ENCODE results near the gene RCN2. TPM values are rescaled to one million over a fixed set of nuclear protein-coding genes. Genes with fewer than 3 reads are reported as not detected.
"Not testable (repeated sequence)": the region's sequence is repeated elsewhere in the genome, so short reads cannot be mapped to it uniquely, and the experiment has no call there.

The RCN2 gene
- total RNA-seq, 2 experiments from 2014 or later, result 23.2 to 26.8 TPM

DNA sequence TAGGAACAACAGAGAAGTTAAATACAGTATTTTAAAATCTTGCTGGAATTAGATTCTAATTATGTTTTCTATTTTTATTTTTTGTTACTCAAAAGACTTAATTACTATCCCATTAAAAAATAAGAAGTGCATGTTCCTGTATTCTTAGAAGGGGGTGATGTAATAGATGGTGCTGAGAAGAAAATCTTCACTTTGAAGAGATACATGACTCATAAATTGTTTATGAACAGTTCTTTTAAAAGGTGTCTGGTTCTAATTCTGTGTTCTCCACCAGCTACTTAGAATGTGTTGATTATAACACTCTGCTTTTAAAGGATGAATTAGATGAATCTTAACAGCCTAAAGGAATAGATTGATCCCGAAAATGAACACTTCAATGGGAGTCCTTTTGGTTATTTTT lies 8.2 kb downstream of the RCN2 start:
- DNase-seq, result no peak
- Mint-ChIP-seq H3K36me3 (ENCODE audit: low read depth) (peaks cover 30% of the 10 kb centered on the region), H3K4me1 (peaks cover 28% of the 10 kb centered on the region), H3K4me3 (no peak overlapping the region), H3K27ac (no peak overlapping the region), H3K9me3 (no peaks in the 10 kb centered on the region), H3K27me3 (no peaks in the 10 kb centered on the region)
- ChIA-PET CTCF (no interaction called here), POLR2A (no interaction called here)

DNA sequence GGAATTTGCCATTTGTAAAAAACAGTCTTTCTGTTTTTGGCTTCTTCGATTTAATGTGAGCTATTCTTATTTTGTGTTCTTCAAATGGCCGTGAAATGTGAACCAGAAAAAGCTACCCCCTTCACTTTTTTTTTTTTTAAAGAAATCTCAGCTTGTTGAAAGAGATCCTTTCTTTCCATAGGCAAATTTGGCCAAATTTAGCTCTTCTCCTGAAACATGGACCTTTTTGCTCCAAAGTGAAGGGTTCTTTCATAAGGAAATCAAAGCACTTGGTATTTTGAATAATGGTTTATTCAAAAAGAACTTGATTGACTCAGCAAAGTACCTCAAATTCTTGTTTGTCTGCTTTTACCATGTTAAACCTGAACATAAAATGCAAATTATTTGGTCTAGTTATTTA lies 10.1 kb downstream of the RCN2 start:
- POLR2A ChIA-PET, result no interaction called here

DNA sequence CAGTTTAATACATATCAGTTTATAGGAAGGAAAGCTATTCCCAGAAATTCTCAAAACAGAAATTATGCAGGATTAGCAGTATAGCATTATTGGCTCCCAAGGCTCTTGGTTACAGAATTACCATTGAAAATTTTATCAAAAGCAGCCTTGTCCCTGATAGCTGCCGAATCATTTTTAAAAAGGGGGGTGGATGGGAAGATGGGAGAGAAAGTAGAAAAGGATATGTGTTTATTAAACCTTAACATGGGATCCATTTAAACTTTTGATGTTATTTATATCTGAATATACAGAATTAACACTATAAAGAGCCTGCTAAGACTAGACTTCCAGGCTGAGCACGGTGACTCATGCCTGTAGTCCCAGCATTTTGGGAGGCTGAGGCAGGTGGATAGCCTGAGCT lies 10.8 kb downstream of the RCN2 start:
- CTCF ChIA-PET, result interaction anchor here (1.5 kb wide), 1 partner anchor 9 kb away, joined by 5 read pairs; no protein-coding TSS in a partner anchor
- peaks cover 15% of the 10 kb centered on the region for H3K4me1 Mint-ChIP-seq
- H3K27me3 Mint-ChIP-seq, result no peaks in the 10 kb centered on the region
- no peak for DNase-seq
- POLR2A ChIA-PET, result no interaction called here
- no peaks in the 10 kb centered on the region for H3K9me3 Mint-ChIP-seq
- H3K4me3 Mint-ChIP-seq, result no peak overlapping the region
- H3K36me3 Mint-ChIP-seq (ENCODE audit: low read depth), result peaks cover 33% of the 10 kb centered on the region
- no peak overlapping the region for H3K27ac Mint-ChIP-seq

More for the DNA sequence above, 10.1 kb downstream of the RCN2 start:
- H3K27ac Mint-ChIP-seq, result no peak overlapping the region
- H3K27me3 Mint-ChIP-seq, result no peaks in the 10 kb centered on the region
- DNase-seq, result no peak
- CTCF ChIA-PET, result interaction anchor here (1.1 to 1.5 kb wide), 2 partner anchors 10 to 25 kb away, joined by 3 to 5 read pairs; no protein-coding TSS in a partner anchor
- H3K36me3 Mint-ChIP-seq (ENCODE audit: low read depth), result peaks cover 32% of the 10 kb centered on the region
- no peaks in the 10 kb centered on the region for H3K9me3 Mint-ChIP-seq
- peaks cover 17% of the 10 kb centered on the region for H3K4me1 Mint-ChIP-seq
- no peak overlapping the region for H3K4me3 Mint-ChIP-seq

DNA sequence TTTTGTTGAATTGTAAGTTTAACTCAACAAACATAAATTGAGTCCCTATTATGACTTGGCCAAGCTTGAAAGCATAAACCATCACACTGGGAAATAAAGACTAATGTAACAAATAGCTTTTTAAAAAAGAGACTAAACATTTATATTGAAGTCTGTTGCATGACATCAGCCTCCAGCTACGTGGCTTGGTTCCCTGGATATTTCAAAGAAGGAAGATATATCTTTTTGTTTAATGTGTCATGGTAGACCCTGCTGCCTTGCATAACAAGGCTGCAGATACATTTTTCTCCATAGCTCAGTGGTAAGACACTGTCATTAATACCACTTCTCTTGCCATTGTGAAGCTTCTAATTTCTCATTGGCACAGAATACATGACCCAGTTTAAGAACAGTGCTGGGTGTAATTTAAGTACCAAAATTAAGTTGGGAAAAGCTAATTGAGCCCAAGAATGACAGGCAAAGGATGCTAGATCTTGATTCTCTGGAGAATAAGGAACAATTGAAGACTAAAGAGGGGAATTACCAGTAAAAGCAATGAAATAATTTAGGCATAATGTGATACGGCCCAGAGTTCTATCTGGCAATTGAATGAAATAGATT lies 14.0 kb downstream of the RCN2 start:
- Mint-ChIP-seq H3K9me3 (no peaks in the 10 kb centered on the region), H3K27ac (no peak overlapping the region), H3K36me3 (ENCODE audit: low read depth) (peaks cover 47% of the 10 kb centered on the region), H3K4me1 (peaks cover 3% of the 10 kb centered on the region), H3K27me3 (no peaks in the 10 kb centered on the region), H3K4me3 (no peak overlapping the region)
- DNase-seq, result no peak
- ChIA-PET POLR2A (no interaction called here), CTCF (interaction anchor here (0.5 to 2.8 kb wide), 4 partner anchors 28 to 1522 kb away, joined by 3 to 8 read pairs (median 4); no protein-coding TSS in a partner anchor)

DNA sequence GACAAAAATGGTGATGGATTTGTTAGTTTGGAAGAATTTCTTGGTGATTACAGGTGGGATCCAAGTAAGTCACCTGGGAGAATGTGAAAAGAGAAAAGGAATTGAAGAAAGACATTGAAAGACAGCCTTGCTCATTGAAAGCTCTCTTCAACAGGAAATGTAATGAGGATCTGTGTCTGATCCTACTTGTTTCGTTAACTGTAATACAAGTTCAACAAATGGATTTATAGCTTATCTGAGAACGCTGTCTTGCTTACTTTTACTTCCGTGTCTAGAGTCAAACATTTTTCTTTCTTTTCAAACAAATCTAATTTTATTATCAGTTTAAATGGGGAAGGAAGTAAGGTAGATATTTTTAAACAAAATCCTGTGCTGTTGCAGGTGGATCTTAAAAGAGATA lies 15.9 kb downstream of the RCN2 start:
- peaks cover 58% of the 10 kb centered on the region for H3K36me3 Mint-ChIP-seq (ENCODE audit: low read depth)
- CTCF ChIA-PET, result interaction anchor here (0.7 to 2.8 kb wide), 2 partner anchors 26 to 160 kb away, joined by 3 to 8 read pairs; no protein-coding TSS in a partner anchor
- POLR2A ChIA-PET, result no interaction called here
- no peaks in the 10 kb centered on the region for H3K27me3 Mint-ChIP-seq
- H3K4me3 Mint-ChIP-seq, result no peak overlapping the region
- DNase-seq, result no peak
- H3K9me3 Mint-ChIP-seq, result no peaks in the 10 kb centered on the region
- peaks cover 16% of the 10 kb centered on the region for H3K4me1 Mint-ChIP-seq
- no peak overlapping the region for H3K27ac Mint-ChIP-seq

DNA sequence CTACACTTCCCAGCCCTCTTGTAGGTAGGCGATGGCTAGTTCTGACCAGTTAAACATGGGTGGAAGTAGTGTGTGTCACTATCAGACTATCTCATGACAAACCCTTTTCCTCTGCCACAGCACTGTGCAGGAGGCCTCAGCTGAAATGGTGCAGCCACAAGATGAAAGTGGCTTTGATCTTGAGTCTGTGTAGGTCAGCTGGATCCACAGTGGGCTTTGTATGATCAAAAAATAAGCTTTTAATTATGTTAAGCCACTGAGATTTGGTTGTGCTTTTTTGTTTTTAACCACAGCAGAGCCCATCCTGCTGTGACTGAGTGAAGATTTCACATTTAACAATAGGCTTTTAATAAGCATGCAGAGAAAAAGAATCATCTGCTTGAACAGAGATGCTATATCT lies 19.7 kb downstream of the RCN2 start:
- ChIA-PET CTCF (interaction anchor here (1.3 to 1.5 kb wide), 2 partner anchors 9 to 12 kb away, joined by 5 read pairs; no protein-coding TSS in a partner anchor), POLR2A (no interaction called here)
- peaks cover 16% of the 10 kb centered on the region for H3K4me1 Mint-ChIP-seq
- peaks cover 35% of the 10 kb centered on the region for H3K36me3 Mint-ChIP-seq (ENCODE audit: low read depth)
- H3K27ac Mint-ChIP-seq, result peak overlapping the region; percentile 22
- no peak for DNase-seq
- H3K4me3 Mint-ChIP-seq, result no peak overlapping the region
- no peaks in the 10 kb centered on the region for H3K27me3 Mint-ChIP-seq
- no peaks in the 10 kb centered on the region for H3K9me3 Mint-ChIP-seq

DNA sequence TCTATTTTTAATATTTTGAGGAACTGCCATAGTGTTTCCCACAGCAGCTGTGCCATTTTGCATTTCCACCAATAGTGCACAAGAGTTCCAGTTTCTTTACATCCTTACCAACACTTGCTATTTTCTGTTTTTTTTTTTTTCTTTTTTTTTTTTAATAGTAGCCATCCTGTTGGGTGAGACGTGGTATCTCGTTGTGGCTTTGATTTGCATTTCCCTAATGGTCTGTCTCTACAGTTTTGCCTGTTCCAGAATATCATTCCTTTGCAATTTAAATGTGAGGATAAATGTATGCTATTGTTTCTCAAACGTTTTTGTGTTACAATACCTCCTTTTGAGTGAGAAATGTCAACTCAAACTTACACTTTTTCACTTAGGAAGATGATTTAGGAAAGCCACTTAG lies 22.4 kb downstream of the RCN2 start:
- Mint-ChIP-seq H3K9me3 (no peaks in the 10 kb centered on the region), H3K36me3 (ENCODE audit: low read depth) (peaks cover 15% of the 10 kb centered on the region), H3K4me1 (peaks cover 13% of the 10 kb centered on the region), H3K27me3 (no peaks in the 10 kb centered on the region), H3K4me3 (no peak overlapping the region), H3K27ac (no peak overlapping the region)
- POLR2A ChIA-PET, result no interaction called here
- CTCF ChIA-PET, result no interaction called here
- DNase-seq, result no peak

DNA sequence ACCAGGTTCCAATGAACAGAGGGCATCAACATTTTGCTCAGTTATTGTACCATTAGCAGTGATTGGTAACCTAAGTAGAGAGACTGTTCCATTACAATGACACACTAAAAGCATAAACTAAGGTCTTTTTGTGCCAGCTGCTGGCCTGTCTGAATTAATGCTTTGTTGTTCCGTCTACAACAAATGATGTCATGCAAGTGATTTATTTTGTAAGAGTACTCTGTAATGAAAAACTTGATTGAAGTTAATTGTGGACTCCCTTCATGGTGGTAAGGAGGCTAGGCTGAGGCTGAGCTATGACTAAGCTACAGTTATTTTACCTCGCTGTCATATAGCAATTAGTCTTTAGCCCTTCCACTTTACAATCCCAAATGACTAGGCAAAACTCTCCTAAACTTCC lies 23.2 kb downstream of the RCN2 start:
- no peak for DNase-seq
- POLR2A ChIA-PET, result no interaction called here

DNA sequence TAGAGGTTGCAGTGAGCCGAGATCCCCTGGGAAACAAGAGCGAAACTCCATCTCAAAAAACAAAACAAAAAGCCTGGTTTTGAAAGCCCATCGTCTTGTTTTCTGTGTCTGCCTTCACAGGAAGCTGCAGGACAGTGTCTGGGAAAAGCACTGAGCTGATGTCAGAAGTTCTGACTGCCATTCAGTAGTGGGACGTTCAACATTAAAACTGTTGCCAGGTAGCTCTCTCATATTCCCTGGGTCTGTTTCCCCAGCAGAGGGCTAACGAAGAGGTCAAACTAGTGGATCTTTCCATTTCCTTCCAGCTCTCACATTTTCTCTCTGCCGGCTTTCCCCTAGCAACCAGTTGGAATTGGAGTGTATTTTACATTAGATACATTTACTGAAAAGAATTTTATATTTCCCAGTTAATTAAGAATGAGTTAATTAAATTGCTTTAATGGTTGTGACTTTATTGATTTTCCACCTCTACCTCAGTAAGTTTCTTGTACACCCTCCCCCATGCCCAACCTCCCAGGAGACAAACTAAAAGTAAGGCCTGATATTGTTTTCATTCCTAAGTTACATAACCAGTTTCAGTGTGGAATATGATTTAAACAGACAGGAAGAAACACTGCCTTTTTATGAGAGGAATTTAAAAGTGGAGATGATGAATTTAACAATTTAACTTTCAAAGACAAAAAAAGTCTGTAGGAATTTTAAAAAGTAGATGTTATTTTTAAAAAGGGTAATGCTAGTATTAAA lies 29.9 kb downstream of the RCN2 start:
- ChIA-PET POLR2A (no interaction called here), CTCF (interaction anchor here (0.5 to 1.5 kb wide), 4 partner anchors 11 to 13 kb away, joined by 3 to 5 read pairs (median 3); no protein-coding TSS in a partner anchor)
- Mint-ChIP-seq H3K9me3 (no peaks in the 10 kb centered on the region), H3K4me3 (no peak overlapping the region), H3K27ac (no peak overlapping the region), H3K27me3 (peaks cover 24% of the 10 kb centered on the region), H3K36me3 (ENCODE audit: low read depth) (no peaks in the 10 kb centered on the region), H3K4me1 (no peaks in the 10 kb centered on the region)
- no peak for DNase-seq

More for the DNA sequence above, 23.2 kb downstream of the RCN2 start:
- Mint-ChIP-seq H3K4me1 (peaks cover 13% of the 10 kb centered on the region), H3K27ac (no peak overlapping the region), H3K9me3 (no peaks in the 10 kb centered on the region), H3K36me3 (ENCODE audit: low read depth) (peaks cover 11% of the 10 kb centered on the region), H3K27me3 (no peaks in the 10 kb centered on the region), H3K4me3 (no peak overlapping the region)
- CTCF ChIA-PET, result interaction anchor here (1.1 to 1.9 kb wide), 3 partner anchors 11 to 22 kb away, joined by 4 to 6 read pairs (median 6); no protein-coding TSS in a partner anchor

DNA sequence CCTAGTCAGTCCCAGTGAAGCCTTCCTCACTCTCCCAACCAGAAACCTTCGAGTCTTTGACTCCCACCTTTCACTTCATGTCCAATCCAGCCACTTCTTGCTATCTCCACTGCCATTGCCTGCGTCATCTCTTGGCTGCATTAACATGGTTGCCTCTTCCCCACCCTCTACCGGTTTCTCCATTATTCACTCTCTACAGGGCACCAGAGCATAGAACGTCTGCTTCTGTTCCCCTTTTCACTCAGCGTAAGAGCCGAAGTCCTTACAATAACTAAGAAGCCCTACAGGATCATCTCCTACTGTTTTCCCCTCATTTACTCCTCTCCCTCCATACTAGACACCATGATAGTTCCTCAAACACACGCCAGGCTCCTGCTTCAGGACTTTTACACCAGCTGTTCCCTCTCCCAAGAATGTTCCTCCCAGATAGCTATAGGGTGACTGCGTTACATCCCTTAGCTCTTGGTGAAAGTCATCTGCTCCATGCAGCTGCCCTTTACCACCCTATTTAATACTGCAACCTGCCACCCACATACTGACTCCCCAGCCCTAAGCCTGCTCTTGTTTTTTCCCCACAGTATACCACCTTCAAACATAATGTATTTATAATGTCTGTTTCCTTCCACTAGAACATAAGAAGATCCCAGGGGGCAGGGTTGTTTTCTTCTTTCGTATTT lies 30.9 kb downstream of the RCN2 start:
- no peak for DNase-seq
- no peak overlapping the region for H3K27ac Mint-ChIP-seq
- POLR2A ChIA-PET, result no interaction called here

DNA sequence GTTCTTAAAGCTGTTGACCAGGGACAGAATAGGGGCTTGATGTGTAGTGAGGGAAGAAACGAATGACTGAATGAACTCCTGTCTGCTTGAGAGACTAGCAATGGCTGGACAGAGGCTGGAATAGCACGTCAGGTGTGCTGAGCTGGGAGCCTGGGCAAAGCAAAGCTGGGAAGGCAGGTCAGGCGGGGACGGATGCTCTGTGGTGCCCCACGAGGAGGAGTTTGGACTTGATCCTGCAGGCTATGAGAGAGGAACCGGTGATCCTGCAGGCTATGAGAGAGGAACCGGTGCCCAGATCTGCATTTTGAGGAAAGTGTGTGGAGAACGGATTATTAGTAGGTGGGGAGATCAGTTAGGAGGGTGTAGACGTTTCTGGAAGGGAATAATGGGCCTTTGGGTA lies 32.0 kb downstream of the RCN2 start:
- Mint-ChIP-seq H3K36me3 (ENCODE audit: low read depth) (no peaks in the 10 kb centered on the region), H3K27me3 (peaks cover 25% of the 10 kb centered on the region), H3K9me3 (no peaks in the 10 kb centered on the region), H3K27ac (no peak overlapping the region), H3K4me1 (no peaks in the 10 kb centered on the region), H3K4me3 (no peak overlapping the region)
- POLR2A ChIA-PET, result no interaction called here
- DNase-seq, result no peak
- CTCF ChIA-PET, result interaction anchor here (0.7 to 2.4 kb wide), 4 partner anchors 10 to 640 kb away, joined by 3 to 5 read pairs (median 4); no protein-coding TSS in a partner anchor

More for the DNA sequence above, 30.9 kb downstream of the RCN2 start:
- no peaks in the 10 kb centered on the region for H3K36me3 Mint-ChIP-seq (ENCODE audit: low read depth)
- peaks cover 24% of the 10 kb centered on the region for H3K27me3 Mint-ChIP-seq
- no peaks in the 10 kb centered on the region for H3K4me1 Mint-ChIP-seq
- no peak overlapping the region for H3K4me3 Mint-ChIP-seq
- CTCF ChIA-PET, result interaction anchor here (0.7 to 2.4 kb wide), 4 partner anchors 11 to 642 kb away, joined by 3 to 5 read pairs (median 3); no protein-coding TSS in a partner anchor
- H3K9me3 Mint-ChIP-seq, result no peaks in the 10 kb centered on the region

DNA sequence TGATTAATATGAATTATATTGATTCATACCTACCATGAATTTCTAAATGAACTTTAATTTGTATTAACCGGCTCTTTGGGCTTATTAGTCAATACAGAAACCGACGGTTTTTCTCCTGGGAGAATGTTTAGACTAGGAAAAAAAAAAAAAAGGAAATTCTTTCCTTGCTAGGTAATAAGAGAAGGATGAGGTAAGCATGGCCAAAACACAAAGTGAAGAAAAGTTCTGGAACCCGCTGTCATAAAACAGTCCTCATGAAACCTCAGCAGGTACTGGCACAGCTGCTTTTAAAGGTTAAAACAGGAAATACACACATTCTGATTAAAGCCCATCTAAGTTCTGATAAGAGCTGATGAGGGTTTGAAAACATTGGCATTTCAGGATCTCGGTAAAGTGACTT lies 32.6 kb downstream of the RCN2 start:
- H3K27me3 Mint-ChIP-seq, result peaks cover 28% of the 10 kb centered on the region
- no peaks in the 10 kb centered on the region for H3K9me3 Mint-ChIP-seq
- H3K27ac Mint-ChIP-seq, result no peak overlapping the region
- no peaks in the 10 kb centered on the region for H3K4me1 Mint-ChIP-seq
- CTCF ChIA-PET, result interaction anchor here (0.7 to 2.4 kb wide), 4 partner anchors 10 to 43 kb away, joined by 3 to 5 read pairs (median 4); no protein-coding TSS in a partner anchor
- no peak for DNase-seq
- POLR2A ChIA-PET, result interaction anchor here (0.7 kb wide), 1 partner anchor 44 kb away, joined by 5 read pairs; no protein-coding TSS in a partner anchor
- no peak overlapping the region for H3K4me3 Mint-ChIP-seq
- no peaks in the 10 kb centered on the region for H3K36me3 Mint-ChIP-seq (ENCODE audit: low read depth)

DNA sequence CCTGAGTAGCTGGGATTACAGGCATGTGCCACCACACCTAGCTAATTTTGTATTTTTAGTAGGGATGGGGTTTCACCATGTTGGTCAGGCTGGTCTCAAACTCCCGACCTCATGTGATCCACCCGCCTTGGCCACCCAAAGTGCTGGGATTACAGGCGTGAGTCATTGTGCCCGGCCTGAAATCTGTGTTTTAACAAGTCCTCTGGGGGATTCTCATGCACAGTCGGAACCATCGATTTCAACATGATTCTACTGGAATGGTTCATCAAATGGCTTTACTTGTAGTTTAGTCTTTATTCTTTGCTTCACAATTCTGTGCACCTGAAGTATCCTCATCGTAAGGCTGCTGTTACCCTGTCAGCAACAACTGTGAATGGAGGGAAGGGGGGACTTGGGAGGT lies 34.5 kb downstream of the RCN2 start:
- H3K36me3 Mint-ChIP-seq (ENCODE audit: low read depth); CTCF ChIA-PET; DNase-seq; H3K27ac Mint-ChIP-seq; POLR2A ChIA-PET; H3K4me3 Mint-ChIP-seq; H3K4me1 Mint-ChIP-seq; H3K9me3 Mint-ChIP-seq: not testable (repeated sequence)
- H3K27me3 Mint-ChIP-seq, result peaks cover 35% of the 10 kb centered on the region
